ENCODE results near the gene USP10.
A peak's percentile ranks its signal among the peaks of the same experiment; 100 is the strongest.

USP10 gene

GRCh38 chr16:84737192-84738011 lies 37.6 kb downstream of the USP10 start:
- TF ChIP-seq CTCF (IDR thresholded peaks at IDR 0.05; ENCODE audit: poor library complexity, severe bottlenecking) = no peak
- ATAC-seq (ENCODE audit: low read depth) (no peak), DNase-seq (ENCODE audit: low spot score) (no peak)
- no peak overlapping the region for H3K4me3 ChIP-seq (ENCODE audit: severe bottlenecking)
- peaks cover 80% of the 10 kb centered on the region for H3K4me1 ChIP-seq (ENCODE audit: insufficient read depth, poor library complexity, severe bottlenecking)
- H3K27me3 ChIP-seq (ENCODE audit: insufficient read depth, poor library complexity, severe bottlenecking) = no peaks in the 10 kb centered on the region
- H3K27ac ChIP-seq (ENCODE audit: poor library complexity, severe bottlenecking) = peak overlapping the region; percentile 98
- no peaks in the 10 kb centered on the region for H3K9me3 ChIP-seq (ENCODE audit: severe bottlenecking)
- H3K36me3 ChIP-seq (ENCODE audit: low read depth) = peaks cover 56% of the 10 kb centered on the region

GRCh38 chr16:84738255-84739038 lies 38.6 kb downstream of the USP10 start:
- Histone ChIP-seq H3K4me3 (ENCODE audit: severe bottlenecking) (no peak overlapping the region), H3K36me3 (ENCODE audit: low read depth) (peaks cover 53% of the 10 kb centered on the region), H3K27ac (ENCODE audit: poor library complexity, severe bottlenecking) (peak overlapping the region; percentile 98), H3K27me3 (ENCODE audit: insufficient read depth, poor library complexity, severe bottlenecking) (no peaks in the 10 kb centered on the region), H3K4me1 (ENCODE audit: insufficient read depth, poor library complexity, severe bottlenecking) (peaks cover 70% of the 10 kb centered on the region), H3K9me3 (ENCODE audit: severe bottlenecking) (no peaks in the 10 kb centered on the region)
- peak; percentile 76 for DNase-seq (ENCODE audit: low spot score)
- ATAC-seq (ENCODE audit: low read depth) = peak; percentile 52
- peak; percentile 96 for TF ChIP-seq CTCF (IDR thresholded peaks at IDR 0.05; ENCODE audit: poor library complexity, severe bottlenecking)

GRCh38 chr16:84739349-84740124 lies 39.7 kb downstream of the USP10 start:
- H3K4me1 ChIP-seq (ENCODE audit: insufficient read depth, poor library complexity, severe bottlenecking) = peaks cover 60% of the 10 kb centered on the region
- DNase-seq (ENCODE audit: low spot score) (no peak), ATAC-seq (ENCODE audit: low read depth) (peak; percentile 94)
- H3K27me3 ChIP-seq (ENCODE audit: insufficient read depth, poor library complexity, severe bottlenecking) = no peaks in the 10 kb centered on the region
- peak; percentile 28 for TF ChIP-seq CTCF (IDR thresholded peaks at IDR 0.05; ENCODE audit: poor library complexity, severe bottlenecking)
- peak overlapping the region; percentile 98 for H3K27ac ChIP-seq (ENCODE audit: poor library complexity, severe bottlenecking)
- no peaks in the 10 kb centered on the region for H3K9me3 ChIP-seq (ENCODE audit: severe bottlenecking)
- H3K4me3 ChIP-seq (ENCODE audit: severe bottlenecking) = no peak overlapping the region
- peaks cover 53% of the 10 kb centered on the region for H3K36me3 ChIP-seq (ENCODE audit: low read depth)

- peaks cover 51% of the 10 kb centered on the region for H3K36me3 ChIP-seq (ENCODE audit: low read depth)
- H3K4me1 ChIP-seq (ENCODE audit: insufficient read depth, poor library complexity, severe bottlenecking) = peaks cover 49% of the 10 kb centered on the region
- ATAC-seq (ENCODE audit: low read depth) = no peak
- no peak for TF ChIP-seq CTCF (IDR thresholded peaks at IDR 0.05; ENCODE audit: poor library complexity, severe bottlenecking)
- H3K4me3 ChIP-seq (ENCODE audit: severe bottlenecking) = no peak overlapping the region
- no peaks in the 10 kb centered on the region for H3K9me3 ChIP-seq (ENCODE audit: severe bottlenecking)
- DNase-seq (ENCODE audit: low spot score) = no peak
- H3K27ac ChIP-seq (ENCODE audit: poor library complexity, severe bottlenecking) = peak overlapping the region; percentile 98
- H3K27me3 ChIP-seq (ENCODE audit: insufficient read depth, poor library complexity, severe bottlenecking) = no peaks in the 10 kb centered on the region
Measured at GRCh38 chr16:84740596-84741116, 40.9 kb downstream of the USP10 start.
